PC-9 (cell line): ENCODE measurements around the gene SNX20. TPM values are rescaled to one million over a fixed set of nuclear protein-coding genes. Genes with fewer than 3 reads are reported as not detected.
A peak's percentile ranks its signal among the peaks of the same experiment; 100 is the strongest.

Experiments used
- BruUV-seq: library from RNA; stranded (reverse); fragments of 400-500 nt; replicated peaks from 2 replicates; lab custom pipeline; 2021; lab: Mats Ljungman, UMichigan
- CTCF ChIA-PET: fragments of 300-600 bp; sonication (Branson Sonifier 250); formaldehyde crosslinking; loops from one replicate; lab custom pipeline; 2022; ENCODE audit warnings: antibody characterized with exemption; lab: Charles Lee
- POLR2A ChIA-PET: fragments of 300-600 bp; sonication (Branson Sonifier 250); formaldehyde crosslinking; loops from one replicate; lab custom pipeline; 2022; ENCODE audit warnings: antibody characterized with exemption; ENCODE audit not compliant: unreplicated experiment; lab: Charles Lee
- DNase-seq, 2 experiments: peaks; one replicate each; pipeline versions ENCODE4 v3.0.0 to v3.0.0-alpha.2; 2015 to 2022; ENCODE audit warnings: mixed read lengths in 1 of 2
- H2AFZ ChIP-seq: fragments of 200-600 bp; sonication (generic); 2 replicates; pipeline ENCODE4 v1.8.1; 2017; ENCODE audit warnings: antibody characterized with exemption
- H3F3A ChIP-seq: fragments of 200-600 bp; sonication (generic); 2 replicates; pipeline ENCODE4 v1.8.1; 2017; ENCODE audit warnings: antibody characterized with exemption, mild to moderate bottlenecking, low read depth; ENCODE audit not compliant: insufficient read depth
- H3K27ac ChIP-seq: fragments of 200-600 bp; sonication (generic); 2 replicates; pipeline ENCODE4 v1.6.1; 2016; ENCODE audit warnings: mixed run types
- H3K27me3 ChIP-seq: fragments of 200-600 bp; sonication (generic); 2 replicates; pipeline ENCODE4 v1.6.1; 2016; ENCODE audit warnings: low read depth, mixed run types; ENCODE audit not compliant: insufficient read depth
- H3K36me3 ChIP-seq: fragments of 200-600 bp; sonication (generic); 2 replicates; pipeline ENCODE4 v1.6.1; 2016; ENCODE audit warnings: low read depth, mixed run types
- H3K4me1 ChIP-seq: fragments of 200-600 bp; sonication (generic); replicated peaks from 2 replicates; pipeline ENCODE4 v1.6.1; 2016; ENCODE audit warnings: mixed run types; ENCODE audit not compliant: insufficient read depth
- H3K4me2 ChIP-seq: fragments of 200-600 bp; sonication (generic); 2 replicates; pipeline ENCODE4 v1.6.1; 2017; ENCODE audit warnings: mixed run types
- H3K4me3 ChIP-seq: fragments of 200-600 bp; sonication (generic); 2 replicates; pipeline ENCODE4 v1.6.1; 2016; ENCODE audit warnings: mixed run types
- H3K79me2 ChIP-seq: fragments of 200-600 bp; sonication (generic); 2 replicates; pipeline ENCODE4 v1.6.1; 2017; ENCODE audit warnings: low read depth, mixed run types
- H3K9me2 ChIP-seq: fragments of 200-600 bp; sonication (generic); 2 replicates; pipeline ENCODE4 v1.8.1; 2017; ENCODE audit warnings: mild to moderate bottlenecking; ENCODE audit not compliant: insufficient read depth
- H3K9me3 ChIP-seq: fragments of 200-600 bp; sonication (generic); 2 replicates; pipeline ENCODE4 v1.8.1; 2016; ENCODE audit warnings: low read depth; ENCODE audit not compliant: insufficient read depth
- H4K20me1 ChIP-seq: fragments of 200-600 bp; sonication (generic); 2 replicates; pipeline ENCODE4 v1.8.1; 2017; ENCODE audit not compliant: insufficient read depth
- CTCF ChIP-seq: fragments of 200-600 bp; sonication (generic); conservative IDR thresholded peaks from 2 replicates; pipeline ENCODE4 v1.6.1; 2017; ENCODE audit warnings: mixed run types, antibody characterized with exemption, mild to moderate bottlenecking, moderate library complexity
- EZH2 ChIP-seq: fragments of 200-600 bp; sonication (generic); IDR thresholded peaks from 2 replicates; pipeline ENCODE4 v1.8.0; 2017; ENCODE audit warnings: antibody characterized with exemption, low read depth
- intact Hi-C: fragments of 100-400 bp; cut with micrococcal nuclease; formaldehyde crosslinking; loops from one replicate; pipeline ENCODE4 v1.10.0; 2022; ENCODE audit not compliant: unreplicated experiment
- total RNA-seq: library from RNA; stranded (reverse); gene quantifications from 2 replicates; pipeline ENCODE4 v1.2.3, GENCODE V29; 2021

The SNX20 gene
- total RNA-seq, 1 experiment from 2014 or later, result not detected

GRCh38 chr16:50705436-50706110 is 24.5 kb upstream of the SNX20 start:
- POLR2A ChIA-PET, result no interaction called here
- peak overlapping the region; percentile 58 for H3K4me2 ChIP-seq
- H4K20me1 ChIP-seq, result no peaks in the 10 kb centered on the region
- TF ChIP-seq EZH2, result no peak
- TF ChIP-seq CTCF, result no peak
- CTCF ChIA-PET, result no interaction called here
- H3F3A ChIP-seq, result peaks cover 20% of the 10 kb centered on the region
- H3K36me3 ChIP-seq, result no peaks in the 10 kb centered on the region
- DNase-seq, result peak in 1 of 2 experiments; percentile 77
- H3K79me2 ChIP-seq, result no peaks in the 10 kb centered on the region
- H3K4me1 ChIP-seq, result peaks cover 18% of the 10 kb centered on the region
- H2AFZ ChIP-seq, result peak overlapping the region; percentile 17; the same call in 1 of the 2 replicates
- peaks cover 15% of the 10 kb centered on the region for H3K9me3 ChIP-seq
- H3K27ac ChIP-seq, result peak overlapping the region; percentile 83
- H3K27me3 ChIP-seq, result no peaks in the 10 kb centered on the region
- intact Hi-C loops, result no loop called here
- BruUV-seq, result no TSS peak
- H3K9me2 ChIP-seq, result no peaks in the 10 kb centered on the region
- H3K4me3 ChIP-seq, result peak overlapping the region; percentile 5; the same call in 1 of the 2 replicates

GRCh38 chr16:50704245-50704644 is 23.1 kb upstream of the SNX20 start:
- no peaks in the 10 kb centered on the region for H3K36me3 ChIP-seq
- H3K4me3 ChIP-seq, result no peak overlapping the region
- no TSS peak for BruUV-seq
- no peaks in the 10 kb centered on the region for H3K9me2 ChIP-seq
- no peak overlapping the region for H3K4me2 ChIP-seq
- H3K27me3 ChIP-seq, result no peaks in the 10 kb centered on the region
- H3F3A ChIP-seq, result peaks cover 20% of the 10 kb centered on the region
- H3K27ac ChIP-seq, result no peak overlapping the region
- no peak for TF ChIP-seq EZH2
- TF ChIP-seq CTCF, result no peak
- H3K79me2 ChIP-seq, result no peaks in the 10 kb centered on the region
- no peaks in the 10 kb centered on the region for H4K20me1 ChIP-seq
- peaks cover 15% of the 10 kb centered on the region for H3K9me3 ChIP-seq
- intact Hi-C loops, result no loop called here
- no peak overlapping the region for H2AFZ ChIP-seq
- H3K4me1 ChIP-seq, result peaks cover 29% of the 10 kb centered on the region
- no peak for DNase-seq
- CTCF ChIA-PET, result no interaction called here
- POLR2A ChIA-PET, result no interaction called here

- peaks cover 15% of the 10 kb centered on the region for H3K9me3 ChIP-seq
- ChIA-PET POLR2A (interaction anchor here (0.6 kb wide), 1 partner anchor 37 kb away, joined by 3 read pairs; no protein-coding TSS in a partner anchor), CTCF (no interaction called here)
- no peak overlapping the region for H2AFZ ChIP-seq
- peaks cover 30% of the 10 kb centered on the region for H3K4me1 ChIP-seq
- no peaks in the 10 kb centered on the region for H4K20me1 ChIP-seq
- no peaks in the 10 kb centered on the region for H3K79me2 ChIP-seq
- no peak for DNase-seq
- no peak overlapping the region for H3K4me3 ChIP-seq
- no peaks in the 10 kb centered on the region for H3K9me2 ChIP-seq
- no peak overlapping the region for H3K27ac ChIP-seq
- no peaks in the 10 kb centered on the region for H3K27me3 ChIP-seq
- H3K36me3 ChIP-seq, result no peaks in the 10 kb centered on the region
- peaks cover 20% of the 10 kb centered on the region for H3F3A ChIP-seq
- intact Hi-C loops, result no loop called here
- BruUV-seq, result no TSS peak
- TF ChIP-seq CTCF (no peak), EZH2 (no peak)
- no peak overlapping the region for H3K4me2 ChIP-seq
Observed at GRCh38 chr16:50702725-50703124, 21.6 kb upstream of the SNX20 start.
